Stimulated activated CD4-positive, alpha-beta T cell treated with anti-CD3 and anti-CD28 coated beads, Interleukin-15, amount 100 ng/mL, for 48 hours (primary cell): ENCODE measurements around the gene PLXNA3.
A peak's percentile ranks its signal among the peaks of the same experiment; 100 is the strongest.
"Not testable (repeated sequence)": the region's sequence is repeated elsewhere in the genome, so short reads cannot be mapped to it uniquely, and the experiment has no call there.

ENCODE experiments used
- DNase-seq, 2 donors: peaks; one replicate each; pipeline ENCODE4 v3.0.0-alpha.2; 2020; ENCODE audit warnings: low read depth in 2 of 2

PLXNA3 gene

DNA sequence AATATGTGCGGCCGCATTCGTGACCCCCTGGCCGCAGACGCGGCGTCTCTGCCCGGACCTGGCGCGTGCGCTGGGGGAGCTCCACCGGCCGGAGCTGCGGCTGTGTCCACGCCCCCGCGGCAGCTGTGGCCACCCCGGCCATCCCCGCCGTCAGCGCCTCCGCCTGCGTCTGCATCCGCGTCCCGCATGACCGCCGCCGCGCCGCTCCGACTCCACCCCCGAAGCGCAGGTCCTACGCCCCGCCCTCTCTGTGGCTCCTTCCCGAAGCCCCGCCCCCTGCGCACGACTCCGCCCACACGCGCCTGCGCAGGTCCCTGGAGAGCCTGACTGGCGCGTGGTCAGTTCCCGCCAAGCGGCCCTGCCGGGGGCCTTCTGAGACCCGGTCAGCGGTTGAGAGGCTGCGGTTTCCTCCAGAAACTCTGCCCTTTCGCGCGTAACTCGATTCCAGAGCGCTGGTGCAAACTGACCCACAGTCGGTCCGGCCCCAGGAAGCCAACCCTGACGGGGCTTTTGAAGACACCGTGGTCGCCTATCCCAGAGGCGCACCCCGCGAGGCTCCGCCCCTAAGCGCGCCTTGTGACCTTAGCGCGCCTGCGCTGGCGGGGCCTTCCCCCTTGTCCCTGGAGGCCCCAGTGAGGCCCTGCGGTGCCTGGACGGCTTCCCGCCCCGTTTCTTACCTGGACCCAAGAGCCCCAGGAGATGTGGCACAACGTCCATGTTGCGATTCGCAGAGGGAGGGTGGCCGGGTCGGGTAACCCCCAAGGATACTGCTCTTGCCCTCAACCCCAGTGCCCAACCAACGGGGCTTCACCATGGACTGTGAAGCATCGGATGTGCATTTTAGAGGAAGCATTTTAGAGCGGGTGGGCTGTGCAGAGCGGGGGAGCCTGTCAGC is 20.9 kb downstream of the PLXNA3 start, which contains the start of gene LAGE3:
Gene LAGE3, minus strand, starts transcription at position 554 of the 895 bp plus-strand sequence. Its CDS starts 366 bp downstream, at position 188.
- DNase-seq = peak; percentile 86 to 91

DNA sequence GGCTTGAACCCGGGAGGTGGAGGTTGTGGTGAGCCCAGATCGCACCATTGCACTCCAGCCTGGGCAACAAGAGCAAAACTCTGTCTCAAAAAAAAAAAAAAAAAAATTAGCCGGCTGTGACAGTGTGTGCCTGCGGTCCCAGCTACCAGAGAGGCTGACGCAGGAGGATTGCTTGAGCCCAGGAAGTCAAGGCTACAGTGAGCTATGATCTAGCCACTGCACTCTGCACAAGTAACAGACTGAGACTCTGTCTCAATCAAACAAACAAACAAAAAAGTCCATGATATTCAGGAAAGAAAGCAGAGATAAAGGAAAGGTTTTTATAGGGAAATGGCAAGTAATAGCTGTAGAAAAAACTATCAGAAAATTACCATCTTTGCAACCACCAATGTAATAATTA is 23.1 kb downstream of the PLXNA3 start:
- no peak for DNase-seq

DNA sequence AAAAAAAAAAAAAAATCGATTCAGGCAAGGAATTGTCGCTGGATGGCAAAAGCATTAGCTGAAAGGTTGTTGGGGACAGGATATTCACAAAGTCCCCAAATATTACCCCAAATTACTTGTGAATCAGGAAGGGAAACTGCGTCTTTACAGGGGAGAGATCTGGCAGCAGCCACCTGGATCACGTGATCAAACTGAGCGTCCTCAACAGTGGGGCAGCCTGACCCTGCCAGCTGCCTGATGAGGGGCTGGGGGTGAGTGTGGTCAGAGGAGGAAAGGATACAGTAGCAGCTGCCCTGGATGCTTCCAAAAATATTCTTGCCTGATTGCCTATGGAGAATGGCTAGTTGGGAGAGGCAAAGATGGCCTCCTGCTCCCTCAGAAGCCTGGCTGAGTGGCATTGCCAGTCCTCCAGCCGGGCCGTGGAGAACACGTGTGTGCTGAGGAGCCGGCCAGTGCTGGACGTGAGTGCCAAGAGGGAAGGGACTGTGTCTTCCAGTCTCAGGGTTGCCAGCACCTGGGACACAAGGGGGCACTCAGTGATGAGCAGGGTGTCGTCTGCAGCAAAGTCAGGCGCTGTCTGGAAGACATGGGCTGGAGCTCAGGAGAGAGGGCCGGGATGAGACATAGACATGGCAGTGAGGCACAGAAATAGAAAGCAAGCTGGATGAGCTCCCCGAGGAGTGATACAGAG is 24.0 kb downstream of the PLXNA3 start:
- no peak for DNase-seq

DNA sequence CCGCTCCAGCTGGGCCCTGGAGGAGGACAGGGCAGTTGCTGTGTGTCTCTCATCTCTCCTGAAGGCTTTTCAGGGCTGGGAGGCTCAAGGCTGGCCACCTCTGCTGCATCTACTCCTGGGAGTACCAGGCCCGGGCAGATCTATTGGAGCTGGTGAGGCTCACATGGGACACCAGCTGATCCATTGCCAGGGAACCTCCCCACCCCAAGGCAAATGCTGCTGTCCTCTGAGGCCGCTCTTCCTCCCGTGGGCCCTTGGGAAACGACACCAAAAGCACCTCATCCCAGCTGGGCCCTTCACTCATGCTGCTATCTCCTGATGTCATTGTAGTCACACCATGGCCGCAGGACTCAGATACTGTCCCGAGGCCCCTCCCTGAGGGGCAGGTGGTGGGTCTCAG is 24.7 kb downstream of the PLXNA3 start:
- DNase-seq = no peak

DNA sequence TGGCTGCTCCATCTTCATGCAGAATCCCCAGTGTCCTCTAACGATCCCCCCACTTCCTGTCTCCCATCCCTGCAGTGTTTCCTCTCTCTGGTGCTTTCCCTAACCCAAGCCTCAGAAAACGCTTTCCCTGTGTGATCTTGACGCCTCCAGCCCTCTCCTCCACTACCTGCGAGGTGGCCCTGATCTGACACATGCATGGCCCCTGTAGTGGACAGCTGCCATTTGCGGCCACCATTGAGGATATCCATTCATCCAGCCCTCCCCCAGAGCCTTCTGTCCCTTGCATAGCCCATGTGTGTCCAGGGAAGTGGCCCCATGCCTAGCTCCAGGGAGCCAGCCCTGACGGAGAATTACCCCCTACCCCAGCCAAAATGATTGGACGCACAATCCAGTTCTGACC is 25.2 kb downstream of the PLXNA3 start:
- no peak for DNase-seq

DNA sequence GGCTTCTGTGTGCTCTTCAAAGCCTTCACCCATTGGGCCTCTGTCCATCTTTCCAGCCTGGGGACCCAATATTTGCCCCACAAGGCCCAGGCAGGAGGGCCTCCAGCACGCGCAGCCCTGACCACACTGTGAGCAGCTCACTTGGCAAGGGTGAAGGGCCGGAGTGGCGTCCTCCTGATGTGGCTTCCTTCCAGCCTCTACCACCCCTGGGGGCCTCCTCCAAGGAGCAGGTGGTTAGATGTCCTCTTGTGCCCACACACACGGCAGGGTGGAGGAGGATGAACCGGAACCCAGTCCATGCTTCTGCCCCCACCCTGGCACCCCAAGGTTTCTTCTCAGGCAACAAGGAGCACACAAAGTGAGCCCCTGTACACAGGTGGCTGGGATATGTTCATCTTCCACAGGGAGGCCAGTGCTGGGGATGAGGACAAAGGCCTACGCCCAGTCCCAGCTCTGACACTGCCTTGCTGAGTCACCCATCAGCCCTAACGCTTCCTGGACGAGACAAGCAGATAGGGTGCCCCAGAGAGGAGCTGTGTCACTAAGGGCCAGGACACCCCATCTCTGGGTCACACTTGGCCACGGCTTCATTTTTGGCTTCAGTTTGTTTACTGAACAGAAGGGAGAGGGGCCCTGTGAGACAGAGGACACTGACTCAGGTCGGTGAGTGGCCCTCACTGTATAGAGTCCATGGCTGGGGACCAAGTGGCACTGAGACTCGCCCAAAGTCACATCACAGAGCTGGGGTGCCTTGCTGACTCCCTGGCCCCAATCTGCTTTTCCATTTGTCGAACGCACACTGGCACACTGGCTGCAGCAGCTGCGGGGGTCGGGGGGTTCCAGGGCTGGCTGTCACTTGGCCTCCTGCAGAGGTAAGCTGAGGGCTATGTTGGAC is 26.4 kb downstream of the PLXNA3 start:
- DNase-seq = no peak

DNA sequence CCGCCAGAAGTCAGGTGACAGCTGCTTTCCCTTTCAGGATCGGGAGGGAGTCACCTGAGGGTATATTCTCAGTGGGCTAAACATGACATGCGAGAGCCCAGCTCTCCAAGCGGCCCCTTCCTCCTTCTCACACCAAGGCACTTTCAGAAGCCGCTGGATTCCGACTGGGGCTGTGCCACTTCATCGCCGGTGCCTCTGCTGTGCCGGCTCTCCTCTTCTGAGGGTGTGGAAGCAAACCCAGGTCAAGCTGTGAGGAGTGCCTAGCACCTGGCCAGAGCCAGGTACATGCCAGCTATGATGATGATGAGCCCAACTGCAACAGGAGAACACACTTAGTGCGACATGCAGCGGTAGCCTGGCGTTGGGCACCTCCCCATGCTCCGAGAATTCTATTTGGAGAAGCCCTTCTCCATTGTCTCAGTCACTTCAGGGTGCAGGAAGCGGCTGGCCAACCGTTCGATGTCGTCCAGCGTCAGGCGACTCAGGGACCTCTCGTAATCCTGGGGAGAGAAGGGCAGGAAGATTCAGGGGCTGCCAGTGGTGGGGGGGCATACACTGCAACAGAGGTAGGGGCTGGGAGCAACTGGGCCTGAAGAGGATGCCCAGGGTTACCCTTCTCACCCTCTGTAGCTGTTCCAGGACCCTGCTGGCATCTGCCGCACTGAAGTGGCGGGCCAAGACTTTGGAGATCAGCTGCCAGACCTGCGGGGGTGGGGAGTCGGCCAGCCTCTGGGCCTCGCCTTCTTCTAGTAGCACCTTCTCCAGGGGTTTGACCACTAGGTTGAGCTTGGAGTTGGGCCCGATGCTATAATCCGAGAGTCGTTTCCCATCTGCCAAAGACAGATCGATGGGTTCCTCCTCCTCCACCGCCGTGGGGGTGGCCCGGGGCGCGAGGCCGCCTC is 27.3 kb downstream of the PLXNA3 start:
- no peak for DNase-seq

DNA sequence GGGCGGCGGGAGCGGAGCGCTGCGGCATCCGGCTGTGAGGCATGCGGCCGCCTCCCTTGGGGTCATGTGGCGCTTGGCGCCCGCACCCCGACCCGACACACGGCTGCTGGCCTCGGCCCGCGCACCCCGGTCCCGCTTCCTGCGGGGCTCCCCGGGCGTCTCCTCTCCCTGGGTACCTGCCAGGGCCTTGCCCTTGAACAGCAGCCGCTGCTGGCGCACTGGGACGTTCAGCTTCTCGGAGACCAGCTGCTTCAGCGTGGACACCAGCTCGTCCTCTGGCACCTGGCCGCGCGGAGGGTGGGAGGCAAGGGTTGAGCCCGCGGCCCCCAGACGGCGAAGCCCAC is 27.9 kb downstream of the PLXNA3 start:
- DNase-seq = no peak

DNA sequence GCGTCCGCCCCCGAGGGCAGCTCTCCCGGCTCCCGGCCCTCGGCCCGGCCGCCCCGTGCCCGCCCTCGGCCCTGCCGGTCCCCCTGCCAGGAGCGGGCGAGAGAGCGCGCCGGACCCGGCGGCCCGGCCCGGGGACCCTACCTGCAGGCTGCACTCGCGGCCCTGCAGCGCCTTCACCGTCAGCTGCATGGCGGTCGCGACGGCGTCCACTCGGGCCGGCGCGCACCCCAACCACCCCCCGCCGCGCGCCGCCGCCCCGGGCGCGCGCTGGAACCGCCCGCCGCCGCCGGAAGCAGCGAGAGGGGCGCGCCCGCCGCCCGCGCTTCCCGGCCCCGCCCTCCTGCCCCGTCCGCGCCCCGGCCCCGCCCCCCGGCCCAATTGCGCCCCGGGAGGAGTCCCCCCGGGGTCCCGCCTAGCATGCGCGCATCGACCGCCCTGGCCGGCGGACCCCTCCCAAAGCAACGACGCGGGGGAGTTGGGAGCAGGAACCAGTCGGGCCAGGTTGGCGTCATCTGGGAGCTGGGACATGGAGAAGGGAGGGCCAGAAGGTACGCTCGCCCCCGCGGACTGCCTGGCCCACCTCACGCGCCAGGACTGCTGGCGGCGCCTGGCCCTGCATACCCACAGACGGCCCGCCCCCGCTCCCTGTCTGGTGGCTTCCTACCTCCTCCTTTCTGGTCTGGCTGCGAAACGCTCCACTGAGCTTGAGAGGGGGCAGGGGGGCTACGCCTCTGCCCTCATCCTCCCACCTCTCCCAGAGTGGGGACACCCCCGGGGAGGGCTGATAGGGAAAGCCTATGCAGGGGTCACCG is 28.5 kb downstream of the PLXNA3 start, which contains the start of gene UBL4A:
Gene UBL4A, minus strand, starts transcription at position 220 of the 812 bp plus-strand sequence. Its CDS starts 31 bp downstream, at position 189.
- peak in 1 of 2 donors; percentile 26 for DNase-seq

DNA sequence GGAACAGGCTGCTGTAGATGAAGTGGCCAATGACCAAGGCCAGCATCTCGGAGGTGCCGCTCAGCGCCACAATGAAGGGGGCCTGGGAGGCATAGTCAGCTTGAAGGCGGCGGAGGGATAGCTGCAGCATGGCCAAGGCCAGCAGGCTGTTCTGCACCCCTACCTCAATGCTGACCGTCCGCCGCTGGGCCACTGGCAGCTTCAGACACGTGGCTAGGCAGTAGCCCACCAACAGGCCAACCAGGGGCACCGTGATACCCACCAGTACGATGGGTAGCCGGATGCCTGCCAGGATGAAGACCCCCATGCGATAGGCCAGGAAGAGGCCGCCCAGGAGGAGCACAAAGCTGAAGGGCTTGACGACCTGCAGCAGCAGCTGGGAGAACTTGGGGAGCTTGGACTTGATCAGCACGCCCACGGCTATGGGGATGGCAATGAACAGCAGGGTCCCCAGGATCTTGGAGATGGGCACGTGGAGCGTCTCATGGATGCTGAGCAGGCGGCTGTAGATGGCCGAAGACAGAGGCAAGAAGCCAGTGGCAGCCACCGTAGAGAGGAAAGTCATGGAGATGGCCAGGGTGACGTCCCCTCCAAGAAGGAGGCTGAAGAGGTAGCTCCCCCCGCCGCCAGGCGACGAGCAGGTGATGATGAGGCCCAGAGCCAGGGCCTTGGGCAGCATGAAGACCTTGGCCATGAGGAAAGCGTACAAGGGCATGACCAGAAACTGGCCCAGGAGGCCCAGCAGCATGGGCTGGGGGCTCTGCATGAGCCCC is 29.6 kb downstream of the PLXNA3 start:
- no peak for DNase-seq

DNA sequence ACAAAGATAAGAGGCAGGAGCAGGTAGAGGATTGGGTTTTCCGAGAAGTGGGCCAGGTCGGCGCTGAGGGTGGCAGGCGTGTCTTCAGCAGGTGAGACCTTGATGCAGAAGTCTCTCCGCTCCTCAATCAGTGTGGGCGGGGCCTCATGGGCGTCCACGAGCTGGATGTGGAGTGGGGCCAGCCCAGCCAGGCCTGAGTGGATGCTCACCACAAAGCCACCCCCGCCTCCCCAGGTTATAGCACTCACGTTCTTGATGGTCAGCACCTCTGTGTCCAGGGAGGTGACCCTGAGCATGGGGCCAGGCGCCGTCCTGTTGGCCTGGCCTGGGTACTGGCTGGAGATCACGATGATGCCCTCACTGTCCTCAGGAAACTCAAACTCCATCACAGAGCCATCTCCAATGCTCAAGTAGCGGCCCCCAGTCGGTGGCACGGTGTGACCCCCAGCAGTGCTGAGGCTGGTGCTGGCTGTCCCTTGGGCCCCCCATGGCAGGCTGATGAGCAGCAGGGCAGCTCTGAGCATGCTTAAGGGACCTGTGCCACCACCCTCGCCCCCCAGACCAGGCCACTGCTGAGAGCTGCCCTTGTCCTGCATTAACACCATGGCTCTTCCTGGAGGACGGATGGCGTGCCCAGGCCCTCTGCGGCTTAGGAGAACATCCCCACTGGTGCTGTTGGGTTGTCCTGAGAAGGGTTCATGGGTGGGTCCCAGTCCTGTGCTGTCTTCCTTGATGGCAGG is 30.4 kb downstream of the PLXNA3 start:
- DNase-seq = no peak

DNA sequence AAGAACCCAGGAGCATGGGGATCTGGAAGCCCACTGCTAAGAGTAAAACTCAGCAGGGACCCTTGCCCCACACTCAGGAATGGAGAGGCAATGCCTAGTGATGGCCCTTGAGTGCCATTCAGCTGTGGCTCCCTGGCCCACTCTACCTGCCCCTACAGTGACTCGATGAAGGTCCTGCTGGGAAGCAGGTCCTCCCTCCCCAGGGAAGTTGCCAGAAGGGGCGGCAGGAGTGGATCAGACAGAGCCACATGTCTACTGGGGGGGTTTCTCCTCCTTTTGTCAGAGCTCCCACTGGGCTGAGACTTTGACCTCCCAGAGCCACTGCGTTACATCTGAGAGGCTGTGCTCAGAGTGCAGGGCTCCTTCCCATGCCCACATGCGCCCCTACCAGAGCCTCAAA is 31.1 kb downstream of the PLXNA3 start:
- no peak for DNase-seq

DNA sequence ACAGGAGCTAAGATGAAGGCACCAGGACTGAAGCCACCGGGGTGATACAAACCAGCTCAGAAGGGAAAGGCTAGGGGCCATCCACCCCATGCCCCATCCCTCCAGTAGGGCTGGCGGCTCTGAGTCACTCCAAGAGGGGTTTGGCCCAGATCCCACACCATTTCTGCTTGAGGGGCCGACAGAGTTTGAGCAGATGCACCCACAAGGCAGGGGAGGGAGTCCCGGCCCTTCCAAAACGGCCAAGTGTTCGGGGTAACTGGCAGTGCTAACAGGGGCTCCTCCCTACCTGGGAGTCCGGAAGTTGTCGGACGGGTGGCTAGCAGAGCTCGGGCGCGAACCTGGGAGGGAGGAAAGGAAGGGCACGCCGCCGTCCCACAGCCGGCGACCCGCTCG is 31.9 kb downstream of the PLXNA3 start:
- no peak for DNase-seq

DNA sequence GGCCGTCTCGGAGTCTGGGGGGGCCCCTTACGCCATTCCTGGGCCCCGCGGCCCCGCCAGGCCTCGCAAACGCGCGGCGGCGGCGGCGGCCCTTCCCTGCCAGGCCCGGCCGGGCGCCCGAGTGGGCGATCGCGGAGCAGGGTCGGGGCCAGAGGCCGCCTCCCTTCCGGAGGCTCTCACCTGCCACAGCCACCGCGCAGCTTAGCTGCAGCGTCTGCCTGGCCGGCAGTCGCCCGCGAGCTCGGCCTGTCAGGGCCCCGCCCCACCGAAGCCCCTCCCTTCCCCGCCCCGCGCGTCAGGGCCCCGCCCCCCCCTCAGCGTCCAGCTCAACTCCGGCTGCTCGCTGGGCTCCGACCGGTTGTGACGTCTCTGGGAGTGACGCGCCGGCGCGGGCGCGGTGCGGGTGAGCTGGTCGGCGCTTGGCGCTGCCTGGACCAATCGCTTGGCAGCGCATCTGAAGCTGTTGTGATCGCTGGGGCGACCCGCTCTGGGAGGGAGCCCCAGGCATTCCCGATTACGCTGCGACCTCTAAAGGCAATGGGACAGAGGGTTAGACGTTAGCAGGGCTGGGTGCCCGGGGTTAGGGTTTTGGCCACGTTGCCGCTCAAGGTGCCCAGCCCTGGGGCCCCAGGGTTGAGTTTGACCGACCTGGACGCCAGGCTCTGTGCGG is 32.5 kb downstream of the PLXNA3 start, which contains the start of gene SLC10A3:
Gene SLC10A3, minus strand, starts transcription at position 216 of the 670 bp plus-strand sequence. CDS start 1,689 bp downstream, outside the sequence.
- peak; percentile 80 to 84 for DNase-seq

DNA sequence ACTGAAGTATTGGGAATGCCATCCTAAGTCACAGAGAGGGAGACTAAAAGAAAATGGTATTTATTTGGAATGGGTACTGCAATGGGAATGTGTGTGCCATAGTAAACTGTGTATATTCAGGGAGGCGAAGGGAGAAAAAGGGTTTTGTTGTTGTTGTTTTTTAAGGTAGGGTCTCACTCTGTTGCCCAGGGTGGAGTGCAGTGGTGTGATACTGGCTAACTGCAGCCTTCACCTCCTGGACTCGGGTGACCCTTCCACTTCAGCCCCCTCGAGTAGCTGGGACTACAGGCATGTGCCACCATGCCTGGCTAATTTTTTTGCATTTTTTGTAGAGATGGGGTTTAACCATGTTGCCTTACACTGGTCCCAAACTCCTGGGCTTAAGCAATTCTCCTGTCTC is 36.6 kb downstream of the PLXNA3 start:
- no peak for DNase-seq

DNA sequence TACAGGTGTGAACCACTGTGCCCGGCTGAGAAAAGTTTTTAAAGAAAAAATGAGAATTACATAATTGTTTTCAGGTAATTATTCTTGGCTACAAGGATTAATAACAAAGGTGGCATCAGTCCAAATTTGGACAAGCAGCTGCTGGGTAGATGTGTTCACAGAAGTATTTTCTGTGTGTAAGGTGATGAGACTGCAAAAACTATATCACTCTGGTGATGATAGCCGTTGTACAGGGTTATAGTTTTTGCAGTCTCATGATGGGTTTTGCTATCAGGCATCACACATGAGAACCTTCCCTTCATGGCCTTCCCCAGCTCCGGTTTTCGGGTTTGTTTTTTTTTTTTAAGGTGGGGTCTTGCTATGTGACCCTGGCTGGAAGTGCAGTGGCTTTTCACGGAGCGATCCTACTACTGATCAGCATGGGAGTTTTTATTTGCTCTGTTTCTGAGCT is 37.4 kb downstream of the PLXNA3 start:
- DNase-seq = no peak

DNA sequence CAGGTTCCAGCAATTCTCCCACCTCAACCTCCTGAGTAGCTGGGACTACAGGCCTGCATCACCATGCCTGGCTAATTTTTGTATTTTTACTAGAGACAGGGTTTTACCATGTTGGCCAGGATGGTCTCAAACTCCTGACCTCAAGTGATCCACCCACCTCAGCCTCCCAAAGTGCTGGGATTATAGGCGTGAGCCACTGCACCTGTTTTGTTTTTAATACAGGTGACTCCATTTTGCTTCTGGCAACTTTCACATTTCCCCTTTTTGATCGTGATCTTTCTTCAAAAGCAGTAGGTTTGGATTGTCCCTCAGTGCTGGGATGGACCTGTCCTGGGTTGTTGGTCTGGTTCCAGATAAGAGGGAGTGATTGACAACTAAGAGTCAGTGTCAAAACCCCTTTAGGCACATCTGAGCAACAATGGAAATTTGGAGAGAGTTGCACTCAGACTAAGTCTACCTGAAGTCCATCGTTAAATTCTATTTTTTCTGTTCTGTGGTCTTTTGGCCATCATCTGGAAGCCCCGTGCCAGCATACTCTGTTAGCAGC is 38.6 kb downstream of the PLXNA3 start:
- not testable (repeated sequence) for DNase-seq
